Measurements from ENCODE around the gene LPGAT1. TPM values are rescaled to one million over a fixed set of nuclear protein-coding genes. Genes with fewer than 3 reads are reported as not detected.

The LPGAT1 gene
- total RNA-seq, 1 experiment from 2014 or later = 46.0 TPM

DNA sequence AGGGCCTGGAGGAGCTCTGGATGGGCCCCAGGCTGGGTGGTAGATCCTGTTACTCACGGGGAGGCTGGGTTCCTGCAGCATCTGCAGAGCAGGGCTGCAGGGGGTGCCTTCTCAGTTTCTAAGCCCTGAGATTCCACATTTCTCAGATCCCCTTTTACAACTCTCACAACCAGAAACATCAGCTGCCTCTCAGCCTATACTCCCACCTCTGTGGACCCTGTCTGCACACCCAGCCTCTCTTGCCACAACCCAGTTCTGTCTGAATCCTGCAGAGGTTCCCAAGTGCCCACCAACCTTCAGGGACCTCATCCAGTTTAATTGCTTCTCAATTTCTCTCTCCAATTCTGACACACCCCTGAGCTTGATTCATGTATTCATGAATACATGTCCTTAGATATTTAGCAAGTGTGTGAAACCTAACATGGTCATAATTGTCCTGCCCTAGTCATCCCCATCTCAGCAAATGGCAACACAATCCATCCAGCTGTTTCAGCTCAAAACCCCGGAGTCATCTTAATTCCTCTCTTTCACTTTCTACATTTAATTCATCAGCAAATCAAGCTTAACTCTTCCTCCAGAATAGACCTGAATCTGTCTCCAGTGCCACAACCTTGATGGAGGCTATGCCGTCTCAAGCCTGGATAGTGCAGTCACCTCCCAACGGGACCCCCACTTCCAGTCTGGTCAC lies 98.1 kb downstream of the LPGAT1 start:
- ChIA-PET CTCF (no interaction called here), POLR2A (ENCODE audit: unreplicated experiment) (no interaction called here)
- Histone ChIP-seq H3K9me2 (ENCODE audit: insufficient read depth) (no peaks in the 10 kb centered on the region), H3K9me3 (ENCODE audit: insufficient read depth, low read depth) (no peaks in the 10 kb centered on the region), H2AFZ (no peak overlapping the region), H3K4me2 (no peak overlapping the region), H3K36me3 (ENCODE audit: low read depth) (no peaks in the 10 kb centered on the region), H3F3A (ENCODE audit: insufficient read depth, low read depth) (peaks cover 24% of the 10 kb centered on the region), H3K4me3 (no peak overlapping the region), H4K20me1 (ENCODE audit: insufficient read depth) (no peaks in the 10 kb centered on the region), H3K27ac (no peak overlapping the region), H3K4me1 (replicated peaks; ENCODE audit: insufficient read depth) (peaks cover 30% of the 10 kb centered on the region), H3K27me3 (ENCODE audit: insufficient read depth, low read depth) (no peaks in the 10 kb centered on the region), H3K79me2 (ENCODE audit: low read depth) (no peaks in the 10 kb centered on the region)
- intact Hi-C loops (cut with micrococcal nuclease; ENCODE audit: unreplicated experiment) = loop anchor here (10.0 kb wide), 2 partner anchors 158 to 862 kb away; partner anchors contain the start of gene SLC30A1
- no peak for TF ChIP-seq EZH2 (IDR thresholded peaks at IDR 0.05; ENCODE audit: low read depth)
- TF ChIP-seq, protein P1, sequence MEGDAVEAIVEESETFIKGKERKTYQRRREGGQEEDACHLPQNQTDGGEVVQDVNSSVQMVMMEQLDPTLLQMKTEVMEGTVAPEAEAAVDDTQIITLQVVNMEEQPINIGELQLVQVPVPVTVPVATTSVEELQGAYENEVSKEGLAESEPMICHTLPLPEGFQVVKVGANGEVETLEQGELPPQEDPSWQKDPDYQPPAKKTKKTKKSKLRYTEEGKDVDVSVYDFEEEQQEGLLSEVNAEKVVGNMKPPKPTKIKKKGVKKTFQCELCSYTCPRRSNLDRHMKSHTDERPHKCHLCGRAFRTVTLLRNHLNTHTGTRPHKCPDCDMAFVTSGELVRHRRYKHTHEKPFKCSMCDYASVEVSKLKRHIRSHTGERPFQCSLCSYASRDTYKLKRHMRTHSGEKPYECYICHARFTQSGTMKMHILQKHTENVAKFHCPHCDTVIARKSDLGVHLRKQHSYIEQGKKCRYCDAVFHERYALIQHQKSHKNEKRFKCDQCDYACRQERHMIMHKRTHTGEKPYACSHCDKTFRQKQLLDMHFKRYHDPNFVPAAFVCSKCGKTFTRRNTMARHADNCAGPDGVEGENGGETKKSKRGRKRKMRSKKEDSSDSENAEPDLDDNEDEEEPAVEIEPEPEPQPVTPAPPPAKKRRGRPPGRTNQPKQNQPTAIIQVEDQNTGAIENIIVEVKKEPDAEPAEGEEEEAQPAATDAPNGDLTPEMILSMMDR (conservative IDR thresholded peaks at IDR 0.05) = no peak
- BruUV-seq (replicated peaks) = no TSS peak
- no peak for DNase-seq

DNA sequence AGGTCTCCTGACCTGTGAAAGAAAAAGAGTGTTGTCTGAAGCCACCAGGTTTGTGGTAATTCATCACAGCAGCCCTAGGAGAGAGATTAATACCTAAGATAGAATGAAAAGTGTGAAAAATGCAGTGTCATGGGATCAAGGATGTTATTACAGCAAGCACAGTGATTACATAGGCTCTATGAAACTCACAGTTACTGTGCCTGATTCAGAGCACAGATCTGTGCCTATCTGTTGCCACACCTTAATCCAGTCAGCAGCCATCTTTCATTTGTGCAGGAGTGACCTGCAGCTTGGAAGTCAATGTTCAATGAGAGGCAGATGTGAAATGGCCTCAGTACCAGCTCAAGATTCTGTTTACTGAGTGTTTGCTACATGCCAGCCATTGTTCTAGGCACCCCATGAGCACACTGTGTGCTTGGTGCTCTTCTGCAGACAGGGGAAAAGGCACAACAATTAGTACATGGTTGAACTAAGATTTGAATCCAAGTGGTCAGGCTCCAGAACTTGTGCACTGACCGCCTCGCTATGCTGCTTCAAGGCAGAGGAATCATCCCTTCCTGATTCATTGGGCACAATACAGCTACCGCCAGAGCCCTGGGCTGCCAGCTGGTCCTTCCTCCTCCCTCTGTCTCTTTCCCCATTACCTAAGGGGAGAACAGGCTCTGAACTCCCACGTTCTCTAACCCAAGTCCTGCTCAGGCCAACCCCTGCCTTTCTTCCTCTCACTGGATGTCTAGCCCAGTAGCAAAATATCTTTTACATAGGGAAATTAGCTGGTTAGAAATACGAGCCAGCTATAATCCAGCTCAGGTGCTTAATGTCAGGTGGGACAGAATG lies 98.9 kb downstream of the LPGAT1 start:
- no peak overlapping the region for H3K4me3 ChIP-seq
- H3K27me3 ChIP-seq (ENCODE audit: insufficient read depth, low read depth) = no peaks in the 10 kb centered on the region
- ChIA-PET POLR2A (ENCODE audit: unreplicated experiment) (no interaction called here), CTCF (no interaction called here)
- H3K36me3 ChIP-seq (ENCODE audit: low read depth) = no peaks in the 10 kb centered on the region
- no peaks in the 10 kb centered on the region for H3K9me2 ChIP-seq (ENCODE audit: insufficient read depth)
- H3K9me3 ChIP-seq (ENCODE audit: insufficient read depth, low read depth) = no peaks in the 10 kb centered on the region
- DNase-seq = no peak
- H4K20me1 ChIP-seq (ENCODE audit: insufficient read depth) = no peaks in the 10 kb centered on the region
- BruUV-seq (replicated peaks) = no TSS peak
- H3K27ac ChIP-seq = no peak overlapping the region
- intact Hi-C loops (cut with micrococcal nuclease; ENCODE audit: unreplicated experiment) = loop anchor here (10.0 kb wide), 2 partner anchors 157 to 863 kb away; partner anchors contain the start of gene SLC30A1
- H3K4me2 ChIP-seq = no peak overlapping the region
- peaks cover 24% of the 10 kb centered on the region for H3F3A ChIP-seq (ENCODE audit: insufficient read depth, low read depth)
- no peak for TF ChIP-seq EZH2 (IDR thresholded peaks at IDR 0.05; ENCODE audit: low read depth)
- TF ChIP-seq, protein P1 (conservative IDR thresholded peaks at IDR 0.05) = no peak
- H3K4me1 ChIP-seq (replicated peaks; ENCODE audit: insufficient read depth) = peaks cover 28% of the 10 kb centered on the region
- no peaks in the 10 kb centered on the region for H3K79me2 ChIP-seq (ENCODE audit: low read depth)
- no peak overlapping the region for H2AFZ ChIP-seq

DNA sequence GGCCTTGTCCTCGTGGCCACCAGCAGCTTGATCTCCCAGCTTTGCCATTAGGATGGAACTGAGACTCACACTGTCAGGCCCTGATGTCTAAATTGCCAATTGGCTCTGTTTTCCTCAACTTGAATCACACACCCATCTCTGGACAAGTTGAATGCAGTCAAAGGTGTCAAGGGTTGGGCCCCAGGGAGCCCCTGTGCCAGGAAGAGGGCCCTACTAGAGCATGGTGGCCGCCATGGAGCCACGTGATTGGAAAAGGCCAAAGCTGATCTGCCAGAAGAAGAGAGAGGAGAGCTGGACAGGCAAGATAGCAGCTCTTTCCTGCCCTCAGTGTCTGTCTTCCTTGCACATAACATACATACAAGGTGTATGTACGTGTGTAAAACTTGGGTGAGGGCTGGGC lies 100.2 kb downstream of the LPGAT1 start:
- Histone ChIP-seq H3K4me3 (no peak overlapping the region), H3K4me1 (replicated peaks; ENCODE audit: insufficient read depth) (peaks cover 17% of the 10 kb centered on the region), H3K27ac (no peak overlapping the region), H3K36me3 (ENCODE audit: low read depth) (no peaks in the 10 kb centered on the region), H3K4me2 (no peak overlapping the region), H2AFZ (no peak overlapping the region), H4K20me1 (ENCODE audit: insufficient read depth) (no peaks in the 10 kb centered on the region), H3K9me3 (ENCODE audit: insufficient read depth, low read depth) (no peaks in the 10 kb centered on the region), H3F3A (ENCODE audit: insufficient read depth, low read depth) (peaks cover 16% of the 10 kb centered on the region), H3K27me3 (ENCODE audit: insufficient read depth, low read depth) (no peaks in the 10 kb centered on the region), H3K9me2 (ENCODE audit: insufficient read depth) (no peaks in the 10 kb centered on the region), H3K79me2 (ENCODE audit: low read depth) (no peaks in the 10 kb centered on the region)
- DNase-seq = no peak
- BruUV-seq (replicated peaks) = no TSS peak
- intact Hi-C loops (cut with micrococcal nuclease; ENCODE audit: unreplicated experiment) = loop anchor here (10.0 kb wide), 2 partner anchors 156 to 864 kb away; partner anchors contain the start of gene SLC30A1
- TF ChIP-seq EZH2 (IDR thresholded peaks at IDR 0.05; ENCODE audit: low read depth) = no peak
- TF ChIP-seq, protein P1 (conservative IDR thresholded peaks at IDR 0.05) = no peak
- POLR2A ChIA-PET (ENCODE audit: unreplicated experiment) = no interaction called here
- CTCF ChIA-PET = interaction anchor here (0.8 kb wide), 1 partner anchor 32 kb away, joined by 3 read pairs; no protein-coding TSS in a partner anchor

All from PC-9 (cell line).